Measurements from ENCODE around the gene WARS2.

Gene WARS2

DNA sequence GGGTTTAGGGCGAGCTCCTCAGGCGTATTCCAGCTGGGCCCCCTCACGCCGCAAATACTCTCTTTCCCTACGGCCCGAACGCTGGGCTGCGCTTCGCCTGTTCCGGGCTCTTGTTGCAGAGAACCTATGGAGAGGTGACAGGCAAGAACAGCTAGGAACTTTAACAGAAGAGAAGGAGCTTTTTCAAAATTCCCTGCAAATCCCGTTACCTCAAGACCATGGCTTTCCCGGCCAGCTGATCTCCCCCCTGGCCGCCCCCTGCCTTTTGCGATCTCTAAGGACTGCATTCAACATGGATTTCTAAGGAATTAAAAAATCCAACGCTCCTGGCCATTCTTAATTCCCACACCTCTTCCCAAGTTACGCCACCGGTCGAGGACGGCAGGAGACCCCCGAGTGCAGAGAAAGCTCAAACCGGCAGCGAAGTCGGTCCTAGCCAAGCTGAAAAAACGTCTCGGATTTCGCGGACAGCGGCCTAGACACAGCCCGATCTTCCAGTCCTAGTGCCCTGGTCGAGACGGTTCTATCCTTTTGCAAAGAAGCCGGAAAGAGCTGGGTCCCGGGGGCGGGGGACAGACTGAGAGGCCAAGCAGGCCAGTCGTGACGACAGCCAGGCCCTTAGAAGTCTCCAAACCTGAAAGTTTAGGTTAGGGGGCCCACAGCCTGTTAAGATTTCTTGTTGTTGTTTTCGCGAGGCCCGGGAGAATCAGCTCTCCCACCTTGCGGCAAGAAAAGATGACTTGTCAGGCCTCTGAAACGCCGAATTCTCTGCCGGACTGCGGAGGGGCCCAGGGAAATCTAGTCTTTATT lies 151.2 kb downstream of the WARS2 start:
- no peak overlapping the region for H3K27ac ChIP-seq
- TF ChIP-seq, protein P1, sequence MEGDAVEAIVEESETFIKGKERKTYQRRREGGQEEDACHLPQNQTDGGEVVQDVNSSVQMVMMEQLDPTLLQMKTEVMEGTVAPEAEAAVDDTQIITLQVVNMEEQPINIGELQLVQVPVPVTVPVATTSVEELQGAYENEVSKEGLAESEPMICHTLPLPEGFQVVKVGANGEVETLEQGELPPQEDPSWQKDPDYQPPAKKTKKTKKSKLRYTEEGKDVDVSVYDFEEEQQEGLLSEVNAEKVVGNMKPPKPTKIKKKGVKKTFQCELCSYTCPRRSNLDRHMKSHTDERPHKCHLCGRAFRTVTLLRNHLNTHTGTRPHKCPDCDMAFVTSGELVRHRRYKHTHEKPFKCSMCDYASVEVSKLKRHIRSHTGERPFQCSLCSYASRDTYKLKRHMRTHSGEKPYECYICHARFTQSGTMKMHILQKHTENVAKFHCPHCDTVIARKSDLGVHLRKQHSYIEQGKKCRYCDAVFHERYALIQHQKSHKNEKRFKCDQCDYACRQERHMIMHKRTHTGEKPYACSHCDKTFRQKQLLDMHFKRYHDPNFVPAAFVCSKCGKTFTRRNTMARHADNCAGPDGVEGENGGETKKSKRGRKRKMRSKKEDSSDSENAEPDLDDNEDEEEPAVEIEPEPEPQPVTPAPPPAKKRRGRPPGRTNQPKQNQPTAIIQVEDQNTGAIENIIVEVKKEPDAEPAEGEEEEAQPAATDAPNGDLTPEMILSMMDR (conservative IDR thresholded peaks at IDR 0.05): no peak
- no peak for TF ChIP-seq ZFX (IDR thresholded peaks at IDR 0.05)

DNA sequence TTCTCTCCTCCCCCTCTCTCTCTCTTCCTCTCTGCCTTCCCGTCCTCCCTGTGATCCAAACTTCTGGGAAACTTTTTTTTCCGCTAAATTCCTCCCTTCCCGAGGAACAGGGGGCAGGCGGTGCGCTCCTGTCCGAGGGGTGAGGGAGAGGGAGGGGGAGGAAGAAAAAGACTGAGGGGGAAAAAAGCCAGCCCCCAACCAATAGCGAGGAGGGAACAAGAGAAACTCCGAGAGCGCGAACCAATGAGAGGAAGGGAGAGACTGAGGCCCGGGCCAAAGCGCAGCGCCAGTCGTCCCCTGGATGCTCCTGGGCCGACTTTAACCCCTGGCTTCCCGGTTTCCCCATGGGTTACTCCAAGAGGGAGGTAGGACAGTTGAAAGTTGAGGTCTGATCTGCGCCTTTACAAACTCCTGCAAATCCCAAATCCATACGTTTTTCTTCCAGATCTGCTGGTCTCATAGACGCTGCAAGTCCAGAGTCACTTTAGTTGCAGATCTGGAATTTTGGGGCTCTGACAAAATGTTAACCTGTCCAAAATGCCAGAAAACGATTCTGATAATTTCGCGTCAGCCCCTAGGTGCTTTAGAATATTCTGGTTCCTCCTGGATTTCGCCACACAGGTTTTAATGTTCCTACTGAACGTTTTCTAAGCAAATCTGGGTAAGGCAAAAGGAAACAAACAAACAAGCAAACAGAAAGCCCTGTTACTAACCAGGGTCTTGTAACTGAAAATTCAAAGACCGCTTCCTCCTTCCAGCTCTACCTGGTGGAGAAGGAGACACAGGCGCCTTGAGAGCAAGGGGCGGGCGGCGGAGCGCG lies 152.1 kb downstream of the WARS2 start, which contains the start of gene TBX15:
TBX15 (minus strand) TSS at position 158 of the 820 bp plus-strand sequence. CDS start 548 bp downstream, outside the sequence.
- TF ChIP-seq ZFX (IDR thresholded peaks at IDR 0.05): no peak
- TF ChIP-seq, protein P1 (conservative IDR thresholded peaks at IDR 0.05): no peak
- no peak within 1 kb of the TSS for H3K27ac ChIP-seq

DNA sequence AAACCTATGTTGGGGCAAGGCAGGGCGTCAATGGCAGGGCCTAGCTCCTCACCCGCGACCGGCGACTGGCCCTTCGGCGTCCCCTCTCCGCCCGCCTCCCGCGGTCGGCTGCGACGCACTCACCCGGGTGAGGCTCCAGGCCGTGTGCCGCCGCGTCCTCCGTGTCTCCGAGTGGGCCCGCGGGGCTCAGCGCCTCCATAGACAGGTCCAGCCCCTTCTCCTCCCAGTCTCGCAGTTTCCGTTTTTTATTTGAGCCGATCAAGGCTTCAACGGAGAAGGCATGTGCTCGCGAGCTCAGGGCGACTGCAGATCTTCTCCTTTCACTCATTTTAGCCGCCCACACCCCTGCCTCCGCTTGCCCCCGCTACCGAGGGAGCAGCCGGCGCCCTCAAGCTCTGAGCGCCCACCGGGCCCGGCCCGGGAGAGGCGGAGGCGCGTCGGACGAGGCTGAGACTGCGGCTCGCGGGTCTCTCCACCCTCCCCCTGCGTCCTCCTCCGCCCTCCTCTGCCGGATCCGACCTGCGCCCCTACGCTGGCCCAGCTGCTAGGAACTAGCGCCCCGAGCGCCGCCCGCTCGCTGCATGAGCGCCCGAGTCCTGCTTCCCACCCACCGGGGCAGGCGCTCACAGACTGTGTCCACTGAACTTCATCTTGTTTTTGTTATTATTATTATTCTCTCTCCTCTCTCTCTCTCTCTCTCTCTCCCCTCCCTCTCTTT lies 152.8 kb downstream of the WARS2 start:
- no peak overlapping the region for H3K27ac ChIP-seq
- TF ChIP-seq ZFX (IDR thresholded peaks at IDR 0.05): no peak
- TF ChIP-seq, protein P1 (conservative IDR thresholded peaks at IDR 0.05): no peak

DNA sequence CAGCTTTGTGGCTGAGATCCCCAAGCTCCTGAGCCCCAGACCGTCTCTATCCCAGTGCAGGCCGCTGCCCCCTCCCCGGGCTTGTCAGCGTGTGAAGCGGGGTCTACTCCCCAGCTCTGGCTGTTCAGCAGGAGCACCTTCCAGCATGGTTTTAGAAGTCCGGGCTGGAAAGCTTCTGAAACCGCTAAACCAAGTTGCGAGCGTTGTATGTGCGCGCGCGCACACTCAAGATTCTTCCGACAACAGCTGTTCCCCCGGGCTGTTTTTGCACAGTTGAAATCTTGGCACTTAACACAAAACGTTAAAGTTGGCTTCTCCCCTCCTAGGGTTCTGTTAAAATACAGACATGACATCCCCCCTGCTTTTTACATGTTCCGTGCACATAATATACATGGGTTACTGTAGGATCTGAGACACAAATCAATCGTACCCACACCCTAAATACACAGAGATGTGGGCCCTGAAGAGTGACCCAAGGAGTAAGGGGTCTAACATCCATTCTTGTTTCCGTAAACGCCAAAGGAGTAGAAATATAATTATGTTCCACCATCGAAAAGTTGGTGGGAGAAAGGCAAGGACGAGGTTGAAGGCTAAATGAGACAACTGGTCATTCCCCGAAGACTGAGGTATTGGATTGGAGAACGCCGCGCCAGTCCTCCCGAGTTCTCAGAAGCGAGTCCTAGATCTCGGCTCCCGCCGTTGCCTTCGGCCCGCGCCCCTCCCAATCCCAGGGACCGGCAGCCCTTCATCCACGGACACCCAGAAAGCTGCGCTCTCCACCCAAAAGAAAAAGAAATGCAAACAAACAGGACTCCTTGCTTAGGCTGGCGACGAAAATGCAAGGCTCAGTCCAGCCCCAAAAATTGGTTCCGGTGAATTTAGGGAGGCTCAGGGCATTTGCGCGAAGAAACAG lies 153.6 kb downstream of the WARS2 start:
- TF ChIP-seq, protein P1 (conservative IDR thresholded peaks at IDR 0.05): no peak
- no peak for TF ChIP-seq ZFX (IDR thresholded peaks at IDR 0.05)
- H3K27ac ChIP-seq: no peak overlapping the region

DNA sequence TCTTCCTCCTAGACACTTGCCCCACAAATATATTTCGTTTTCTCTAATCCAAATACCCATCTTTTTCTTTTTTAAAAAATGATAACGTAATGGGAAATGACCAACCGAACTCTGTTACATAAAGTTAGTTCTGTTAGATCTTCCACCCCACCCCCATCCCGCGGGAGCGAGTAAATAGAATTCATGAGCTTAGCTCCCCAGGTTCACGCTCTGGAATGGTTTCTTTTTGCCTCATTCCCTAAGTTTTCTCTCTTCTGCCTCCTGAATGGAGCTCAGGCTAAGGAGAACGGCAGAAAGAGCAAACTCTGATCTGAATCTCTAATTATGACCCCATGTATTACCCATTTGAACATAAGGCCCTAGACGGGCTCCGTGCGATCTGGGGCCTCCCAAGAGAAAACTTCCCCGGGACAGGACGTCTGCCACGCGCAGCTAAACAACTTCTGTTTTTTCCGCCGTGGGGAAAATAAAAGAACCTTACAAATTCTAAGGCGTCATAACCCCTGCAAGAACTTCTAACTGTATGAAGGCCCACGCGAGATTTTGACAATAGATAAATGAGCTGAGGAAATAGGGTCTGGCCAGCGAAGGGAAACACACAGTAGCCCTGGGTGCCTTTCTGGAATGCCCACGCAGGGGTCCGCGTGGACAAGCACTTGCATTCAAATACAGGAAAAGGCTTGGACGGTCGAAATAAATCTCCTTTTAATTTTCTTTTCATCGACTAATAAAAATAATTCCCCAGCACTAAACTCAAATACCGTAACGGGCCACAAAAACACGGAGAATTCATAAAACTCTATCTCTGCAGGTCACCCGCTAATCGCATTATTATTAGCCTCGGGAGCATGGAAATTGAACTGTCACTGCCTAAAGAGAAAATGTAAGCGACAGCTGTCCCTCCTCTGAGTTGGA lies 154.6 kb downstream of the WARS2 start:
- no peak overlapping the region for H3K27ac ChIP-seq
- TF ChIP-seq ZFX (IDR thresholded peaks at IDR 0.05): no peak
- TF ChIP-seq, protein P1 (conservative IDR thresholded peaks at IDR 0.05): no peak
